Vagina (tissue), 2 donors: Measurements from ENCODE around the gene CASZ1. TPM values are rescaled to one million over a fixed set of nuclear protein-coding genes. Genes with fewer than 3 reads are reported as not detected.

Experiments
- DNase-seq, 2 donors: peaks; one replicate each; pipeline ENCODE4 v3.0.0-alpha.2; 2017; ENCODE audit errors: extremely low spot score in 2 of 2
- H3K27ac ChIP-seq: fragments of 200-600 bp; sonication (generic); one replicate; pipeline ENCODE4 v1.5.1; 2019
- H3K27me3 ChIP-seq: fragments of 200-600 bp; sonication (generic); one replicate; pipeline ENCODE4 v1.5.1; 2019
- H3K36me3 ChIP-seq, 2 donors: fragments of 200-600 bp; sonication (generic); one replicate each; pipeline ENCODE4 v1.5.1; 2017 to 2019
- H3K4me1 ChIP-seq: fragments of 200-600 bp; sonication (generic); one replicate; pipeline ENCODE4 v1.5.1; 2019
- H3K4me3 ChIP-seq, 2 donors: fragments of 200-600 bp; sonication (generic); 1 replicate in 1 of 2; 2 replicates in 1 of 2; pipeline ENCODE4 v1.5.1; 2016 to 2019
- H3K9me3 ChIP-seq: fragments of 200-600 bp; sonication (generic); one replicate; pipeline ENCODE4 v1.5.1; 2019
- POLR2A ChIP-seq, 2 donors: fragments of 450-650 bp; IDR thresholded peaks; one replicate each; pipeline ENCODE4 v1.6.1; 2017; ENCODE audit warnings: antibody characterized with exemption in 2 of 2, mild to moderate bottlenecking in 2 of 2, moderate library complexity in 2 of 2
- POLR2AphosphoS5 ChIP-seq, 2 donors: sonication (generic); formaldehyde crosslinking; IDR thresholded peaks; one replicate each; pipeline ENCODE4 v1.9.0; 2017; ENCODE audit warnings: antibody characterized with exemption in 2 of 2, mild to moderate bottlenecking in 2 of 2, low read depth in 1 of 2; ENCODE audit not compliant: insufficient read depth in 1 of 2
- intact Hi-C: fragments of 100-400 bp; cut with DNase I; formaldehyde crosslinking; loops from one replicate; pipeline ENCODE4 v1.15.1; 2023
- total RNA-seq: library from RNA; depleted of rRNA; stranded (reverse); fragments of >200 nt; gene quantifications from one replicate; pipeline ENCODE4 v1.2.3, GENCODE V29; 2016
- TF ChIP-seq, protein P1 (sequence below), 3 experiments: fragments of 450-650 bp in 2 of 3; fragments of 200-600 bp in 1 of 3; sonication (generic) in 1 of 3; IDR thresholded peaks; one replicate each; pipeline ENCODE4 v1.5.1; 2017 to 2019; ENCODE audit warnings: antibody characterized with exemption in 3 of 3, mild to moderate bottlenecking in 2 of 3, moderate library complexity in 2 of 3

CASZ1 gene
- total RNA-seq, 1 donor from 2014 or later = 30.7 TPM

DNA sequence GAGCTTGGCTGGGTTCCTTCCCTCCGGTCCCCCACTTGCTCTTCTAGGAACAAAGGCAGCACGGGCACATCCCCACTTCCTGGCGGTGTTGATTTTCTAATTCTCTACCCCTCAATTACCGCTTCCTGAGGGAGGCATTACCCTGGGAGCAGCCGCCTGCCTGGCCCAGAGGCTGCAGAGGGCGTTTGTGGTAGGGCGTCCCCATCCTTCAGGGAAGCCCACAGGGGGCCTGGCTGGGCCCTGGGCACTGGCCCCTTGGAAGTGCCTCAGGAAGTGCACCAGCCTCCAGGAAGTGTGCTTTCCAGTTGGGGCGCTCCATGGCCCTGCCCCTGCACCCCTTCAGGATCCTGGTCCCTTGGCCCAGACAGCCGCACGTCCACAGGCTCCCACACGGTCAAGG lies 42.1 kb upstream of the CASZ1 start:
- peaks cover 7% of the 10 kb centered on the region for H3K4me1 ChIP-seq
- intact Hi-C loops = no loop called here
- no peaks in the 10 kb centered on the region for H3K9me3 ChIP-seq
- H3K27me3 ChIP-seq = no peaks in the 10 kb centered on the region
- no peak for DNase-seq
- TF ChIP-seq POLR2AphosphoS5 (IDR thresholded peaks at IDR 0.05; ENCODE audit: insufficient read depth in 1 of 2, low read depth in 1 of 2) (no peak), POLR2A (IDR thresholded peaks at IDR 0.05) (no peak)
- TF ChIP-seq, protein P1, sequence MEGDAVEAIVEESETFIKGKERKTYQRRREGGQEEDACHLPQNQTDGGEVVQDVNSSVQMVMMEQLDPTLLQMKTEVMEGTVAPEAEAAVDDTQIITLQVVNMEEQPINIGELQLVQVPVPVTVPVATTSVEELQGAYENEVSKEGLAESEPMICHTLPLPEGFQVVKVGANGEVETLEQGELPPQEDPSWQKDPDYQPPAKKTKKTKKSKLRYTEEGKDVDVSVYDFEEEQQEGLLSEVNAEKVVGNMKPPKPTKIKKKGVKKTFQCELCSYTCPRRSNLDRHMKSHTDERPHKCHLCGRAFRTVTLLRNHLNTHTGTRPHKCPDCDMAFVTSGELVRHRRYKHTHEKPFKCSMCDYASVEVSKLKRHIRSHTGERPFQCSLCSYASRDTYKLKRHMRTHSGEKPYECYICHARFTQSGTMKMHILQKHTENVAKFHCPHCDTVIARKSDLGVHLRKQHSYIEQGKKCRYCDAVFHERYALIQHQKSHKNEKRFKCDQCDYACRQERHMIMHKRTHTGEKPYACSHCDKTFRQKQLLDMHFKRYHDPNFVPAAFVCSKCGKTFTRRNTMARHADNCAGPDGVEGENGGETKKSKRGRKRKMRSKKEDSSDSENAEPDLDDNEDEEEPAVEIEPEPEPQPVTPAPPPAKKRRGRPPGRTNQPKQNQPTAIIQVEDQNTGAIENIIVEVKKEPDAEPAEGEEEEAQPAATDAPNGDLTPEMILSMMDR (IDR thresholded peaks at IDR 0.05) = no peak
- H3K4me3 ChIP-seq = no peak overlapping the region
- H3K27ac ChIP-seq = no peak overlapping the region
- H3K36me3 ChIP-seq = no peaks in the 10 kb centered on the region

DNA sequence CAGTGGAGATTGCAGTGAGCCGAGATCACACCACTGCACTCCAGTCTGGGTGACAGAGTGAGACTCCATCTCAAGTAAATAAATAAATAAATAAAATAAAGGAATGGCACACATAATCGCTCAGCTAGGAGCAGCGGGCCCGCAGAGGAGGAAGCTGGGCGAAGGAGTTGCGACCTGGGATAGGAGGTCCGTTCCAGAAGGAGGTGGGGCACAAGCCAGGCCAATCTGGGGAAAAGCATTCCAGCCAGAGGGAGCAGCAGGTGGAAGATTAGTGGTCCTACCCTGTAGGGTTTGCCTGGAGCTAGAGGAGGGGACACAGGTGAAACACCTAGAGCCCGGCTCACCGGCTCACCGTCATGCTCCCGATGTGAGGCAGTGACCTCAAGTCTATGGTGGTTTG lies 40.3 kb upstream of the CASZ1 start:
- Histone ChIP-seq H3K36me3 (no peaks in the 10 kb centered on the region), H3K4me1 (peaks cover 7% of the 10 kb centered on the region), H3K9me3 (no peaks in the 10 kb centered on the region), H3K27ac (no peak overlapping the region), H3K27me3 (no peaks in the 10 kb centered on the region), H3K4me3 (no peak overlapping the region)
- DNase-seq = no peak
- TF ChIP-seq, protein P1 (IDR thresholded peaks at IDR 0.05) = no peak
- TF ChIP-seq POLR2A (IDR thresholded peaks at IDR 0.05) = no peak
- TF ChIP-seq POLR2AphosphoS5 (IDR thresholded peaks at IDR 0.05; ENCODE audit: insufficient read depth in 1 of 2, low read depth in 1 of 2) = no peak
- intact Hi-C loops = no loop called here

DNA sequence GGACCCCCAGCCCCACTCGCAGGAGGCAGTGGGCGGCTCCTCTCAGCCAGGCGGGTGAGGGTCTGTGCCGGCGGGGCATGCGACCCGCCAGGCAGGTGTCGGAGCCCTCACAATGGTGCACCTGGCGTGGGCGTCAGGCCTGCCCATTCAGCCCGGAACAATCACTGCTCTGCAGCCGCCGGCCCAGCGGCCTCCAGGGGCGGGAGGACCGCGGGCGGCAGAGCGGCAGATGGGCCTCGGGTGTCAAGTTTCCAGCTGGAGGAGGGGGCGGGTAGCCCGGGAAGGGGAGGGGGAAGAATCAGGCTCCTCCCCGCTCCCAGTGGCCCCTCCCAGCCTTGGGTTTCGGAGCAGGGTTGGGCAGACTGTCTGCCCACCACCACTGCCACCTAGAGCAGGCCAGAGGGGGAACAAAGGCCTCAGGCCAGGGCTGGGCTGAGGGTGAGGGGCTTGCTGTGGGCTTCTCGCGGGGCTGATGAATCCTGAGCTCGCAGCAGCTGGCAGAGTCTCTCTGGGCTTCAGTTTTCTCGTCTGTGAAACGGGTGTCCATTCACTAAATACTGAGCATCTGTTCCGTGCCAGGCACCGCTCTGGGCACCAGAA lies 39.5 kb upstream of the CASZ1 start:
- Histone ChIP-seq H3K4me3 (no peak overlapping the region), H3K4me1 (peaks cover 14% of the 10 kb centered on the region), H3K27me3 (no peaks in the 10 kb centered on the region), H3K36me3 (no peaks in the 10 kb centered on the region), H3K9me3 (no peaks in the 10 kb centered on the region), H3K27ac (no peak overlapping the region)
- intact Hi-C loops = no loop called here
- no peak for DNase-seq
- TF ChIP-seq, protein P1 (IDR thresholded peaks at IDR 0.05) = no peak
- TF ChIP-seq POLR2AphosphoS5 (IDR thresholded peaks at IDR 0.05; ENCODE audit: insufficient read depth in 1 of 2, low read depth in 1 of 2) (no peak), POLR2A (IDR thresholded peaks at IDR 0.05) (no peak)

DNA sequence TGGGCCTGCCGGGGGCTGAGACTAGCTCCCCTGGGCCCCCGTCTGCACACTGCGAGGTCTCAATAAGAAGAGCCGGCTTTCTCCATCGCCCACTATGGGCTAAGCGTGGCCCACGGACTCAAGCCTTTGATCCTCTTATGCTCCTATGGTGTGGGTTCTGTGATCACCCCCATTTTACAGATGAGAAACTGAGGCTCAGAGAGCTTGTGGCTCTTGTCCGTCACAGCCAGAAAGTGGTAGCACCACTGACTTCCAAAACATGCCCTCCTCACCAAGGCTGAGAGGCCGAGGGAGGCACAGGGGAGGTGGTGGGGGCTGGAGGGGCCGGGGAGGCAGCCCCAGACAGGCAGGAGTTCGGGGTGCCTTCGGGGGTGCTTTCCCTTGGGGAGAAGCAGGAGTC lies 39.0 kb upstream of the CASZ1 start:
- no peak for DNase-seq
- Histone ChIP-seq H3K27me3 (no peaks in the 10 kb centered on the region), H3K4me3 (no peak overlapping the region), H3K9me3 (no peaks in the 10 kb centered on the region), H3K36me3 (no peaks in the 10 kb centered on the region), H3K27ac (no peak overlapping the region), H3K4me1 (peaks cover 18% of the 10 kb centered on the region)
- TF ChIP-seq, protein P1 (IDR thresholded peaks at IDR 0.05) = no peak
- TF ChIP-seq POLR2AphosphoS5 (IDR thresholded peaks at IDR 0.05; ENCODE audit: insufficient read depth in 1 of 2, low read depth in 1 of 2) (no peak), POLR2A (IDR thresholded peaks at IDR 0.05) (no peak)
- intact Hi-C loops = no loop called here

DNA sequence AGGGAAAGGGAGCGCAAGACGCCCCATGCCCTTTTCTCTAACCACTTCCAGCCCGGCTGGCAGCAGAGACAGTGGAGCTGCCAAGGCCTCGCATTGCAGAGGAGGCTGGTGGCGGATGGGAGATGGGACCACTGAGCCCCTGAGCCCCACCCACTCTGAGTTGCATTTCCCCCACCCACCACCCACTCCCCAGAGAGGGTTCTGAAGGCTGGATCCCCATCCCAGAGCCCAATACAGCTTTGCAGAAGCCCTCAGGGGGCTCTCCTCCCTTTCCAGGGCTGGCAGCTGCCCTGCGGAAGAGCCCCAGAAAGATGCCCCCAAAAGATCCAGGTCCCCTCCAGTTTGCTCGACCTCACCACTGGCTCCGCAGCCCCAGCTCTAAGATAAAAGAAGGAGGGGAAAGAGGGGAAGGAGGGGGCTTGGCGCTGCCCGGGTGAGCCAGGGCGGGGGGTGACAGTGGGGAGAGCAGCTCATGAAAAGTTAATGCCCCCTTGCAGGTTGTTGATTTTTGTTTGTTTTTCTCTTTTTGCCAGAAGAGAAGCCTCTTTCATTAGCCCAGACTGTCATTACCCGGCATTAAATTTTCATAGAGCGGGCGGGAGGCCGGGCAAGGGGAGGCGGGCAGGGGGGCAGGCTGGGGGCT lies 38.4 kb upstream of the CASZ1 start:
- H3K9me3 ChIP-seq = no peaks in the 10 kb centered on the region
- TF ChIP-seq POLR2A (IDR thresholded peaks at IDR 0.05) (no peak), POLR2AphosphoS5 (IDR thresholded peaks at IDR 0.05; ENCODE audit: insufficient read depth in 1 of 2, low read depth in 1 of 2) (no peak)
- TF ChIP-seq, protein P1 (IDR thresholded peaks at IDR 0.05) = no peak
- DNase-seq = no peak
- no peaks in the 10 kb centered on the region for H3K36me3 ChIP-seq
- H3K4me1 ChIP-seq = peaks cover 24% of the 10 kb centered on the region
- no peak overlapping the region for H3K4me3 ChIP-seq
- intact Hi-C loops = no loop called here
- no peak overlapping the region for H3K27ac ChIP-seq
- H3K27me3 ChIP-seq = no peaks in the 10 kb centered on the region
